Astrocyte of the spinal cord (primary cell): ENCODE results near the gene MTHFD2.

ENCODE experiments used
- DNase-seq: peaks from one replicate; pipeline ENCODE4 v3.0.0; 2011; ENCODE audit warnings: low read depth, low spot score
- H3K4me3 ChIP-seq: 2 replicates; pipeline ENCODE4 v1.5.1; 2011; ENCODE audit warnings: low read depth, mild to moderate bottlenecking, low read length, moderate library complexity
- in situ Hi-C: cut with HindIII; loops from 2 replicates; pipeline ENCODE4 v1.10.0; 2017; ENCODE audit warnings: low sequenced_read_pairs
- TF ChIP-seq, protein P1 (sequence below): IDR thresholded peaks from 2 replicates; pipeline ENCODE4 v1.5.1; 2012; ENCODE audit warnings: low read depth, mild to moderate bottlenecking, low read length, inconsistent platforms

MTHFD2 gene

DNA sequence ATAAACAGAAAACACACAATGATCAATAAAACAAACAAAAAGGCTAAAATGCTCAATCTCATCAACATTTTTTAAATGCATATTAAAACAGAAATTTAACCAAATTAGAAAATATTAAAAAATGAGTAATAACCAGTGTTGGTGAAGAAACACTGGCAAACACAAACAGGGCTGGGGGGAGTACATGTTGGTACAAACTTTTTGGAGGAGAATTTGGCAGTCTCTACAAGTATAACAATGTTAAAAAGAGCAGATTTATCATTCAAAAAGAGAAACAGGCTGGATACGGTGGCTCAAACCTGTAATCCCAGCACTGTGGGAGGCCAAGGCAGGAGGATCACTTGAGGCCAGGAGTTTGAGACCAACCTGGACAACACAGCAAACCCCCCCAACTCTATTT is 33.7 kb upstream of the MTHFD2 start:
- no peak overlapping the region for H3K4me3 ChIP-seq
- in situ Hi-C loops = no loop called here
- no peak for DNase-seq
- TF ChIP-seq, protein P1, sequence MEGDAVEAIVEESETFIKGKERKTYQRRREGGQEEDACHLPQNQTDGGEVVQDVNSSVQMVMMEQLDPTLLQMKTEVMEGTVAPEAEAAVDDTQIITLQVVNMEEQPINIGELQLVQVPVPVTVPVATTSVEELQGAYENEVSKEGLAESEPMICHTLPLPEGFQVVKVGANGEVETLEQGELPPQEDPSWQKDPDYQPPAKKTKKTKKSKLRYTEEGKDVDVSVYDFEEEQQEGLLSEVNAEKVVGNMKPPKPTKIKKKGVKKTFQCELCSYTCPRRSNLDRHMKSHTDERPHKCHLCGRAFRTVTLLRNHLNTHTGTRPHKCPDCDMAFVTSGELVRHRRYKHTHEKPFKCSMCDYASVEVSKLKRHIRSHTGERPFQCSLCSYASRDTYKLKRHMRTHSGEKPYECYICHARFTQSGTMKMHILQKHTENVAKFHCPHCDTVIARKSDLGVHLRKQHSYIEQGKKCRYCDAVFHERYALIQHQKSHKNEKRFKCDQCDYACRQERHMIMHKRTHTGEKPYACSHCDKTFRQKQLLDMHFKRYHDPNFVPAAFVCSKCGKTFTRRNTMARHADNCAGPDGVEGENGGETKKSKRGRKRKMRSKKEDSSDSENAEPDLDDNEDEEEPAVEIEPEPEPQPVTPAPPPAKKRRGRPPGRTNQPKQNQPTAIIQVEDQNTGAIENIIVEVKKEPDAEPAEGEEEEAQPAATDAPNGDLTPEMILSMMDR = no peak

DNA sequence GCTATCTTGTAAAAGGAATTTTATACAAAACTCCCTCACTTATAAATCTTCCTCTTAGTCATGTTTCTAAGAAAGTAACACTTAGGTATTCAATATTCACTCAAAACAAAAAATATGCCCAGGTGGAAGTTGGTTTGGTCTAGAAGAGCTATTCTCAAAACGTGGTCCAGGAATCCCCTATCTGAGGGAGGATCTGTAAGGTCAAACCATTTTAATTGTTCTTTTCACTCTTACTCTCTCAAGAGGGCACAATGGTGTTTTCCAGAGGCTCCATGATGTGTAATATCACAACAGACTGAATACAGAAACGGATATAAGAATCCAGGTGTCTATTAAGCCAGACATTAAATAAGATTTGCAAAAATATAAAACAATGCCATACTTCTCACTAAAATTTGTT is 29.7 kb upstream of the MTHFD2 start:
- in situ Hi-C loops = no loop called here
- H3K4me3 ChIP-seq = no peak overlapping the region
- no peak for DNase-seq
- TF ChIP-seq, protein P1 = no peak

DNA sequence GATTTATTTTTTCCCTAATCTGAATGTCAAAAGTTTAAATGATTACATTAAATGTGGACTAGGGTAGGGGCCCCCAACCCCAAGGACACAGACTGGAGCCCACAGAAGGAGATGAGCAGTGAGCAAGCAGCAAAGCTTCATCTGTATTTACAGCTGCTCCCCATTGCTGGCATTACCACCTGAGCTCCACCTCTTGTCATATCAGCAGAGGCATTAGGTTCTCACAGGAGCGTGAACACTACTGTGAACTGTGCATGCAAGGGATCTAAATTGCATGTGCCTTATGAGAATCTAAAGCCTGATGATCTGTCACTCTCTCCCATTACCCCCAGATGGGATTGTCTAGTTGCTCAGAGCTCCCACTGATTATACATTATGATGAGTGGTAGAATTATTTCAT is 23.5 kb upstream of the MTHFD2 start:
- TF ChIP-seq, protein P1 = no peak
- in situ Hi-C loops = no loop called here
- no peak for DNase-seq
- no peak overlapping the region for H3K4me3 ChIP-seq

DNA sequence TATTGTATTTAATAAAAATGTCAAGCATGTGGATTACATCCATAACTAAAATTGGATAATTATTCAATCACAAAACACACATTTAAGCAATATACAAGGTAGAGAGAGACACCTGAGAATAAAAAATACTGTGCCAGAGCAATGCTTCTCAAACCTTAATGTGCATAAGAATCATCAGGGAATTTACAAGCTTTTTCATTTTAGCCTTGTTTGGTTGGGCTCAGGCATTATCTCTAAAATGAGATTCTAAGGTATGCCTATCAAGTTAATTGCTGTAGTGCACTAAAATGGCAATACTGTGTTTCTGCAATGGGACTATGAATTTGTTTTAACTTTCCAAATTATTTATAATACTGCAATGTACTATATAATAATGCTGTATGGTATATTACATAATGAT is 20.7 kb upstream of the MTHFD2 start:
- no peak for DNase-seq
- H3K4me3 ChIP-seq = peak overlapping the region; percentile 82
- TF ChIP-seq, protein P1 = no peak
- in situ Hi-C loops = no loop called here

DNA sequence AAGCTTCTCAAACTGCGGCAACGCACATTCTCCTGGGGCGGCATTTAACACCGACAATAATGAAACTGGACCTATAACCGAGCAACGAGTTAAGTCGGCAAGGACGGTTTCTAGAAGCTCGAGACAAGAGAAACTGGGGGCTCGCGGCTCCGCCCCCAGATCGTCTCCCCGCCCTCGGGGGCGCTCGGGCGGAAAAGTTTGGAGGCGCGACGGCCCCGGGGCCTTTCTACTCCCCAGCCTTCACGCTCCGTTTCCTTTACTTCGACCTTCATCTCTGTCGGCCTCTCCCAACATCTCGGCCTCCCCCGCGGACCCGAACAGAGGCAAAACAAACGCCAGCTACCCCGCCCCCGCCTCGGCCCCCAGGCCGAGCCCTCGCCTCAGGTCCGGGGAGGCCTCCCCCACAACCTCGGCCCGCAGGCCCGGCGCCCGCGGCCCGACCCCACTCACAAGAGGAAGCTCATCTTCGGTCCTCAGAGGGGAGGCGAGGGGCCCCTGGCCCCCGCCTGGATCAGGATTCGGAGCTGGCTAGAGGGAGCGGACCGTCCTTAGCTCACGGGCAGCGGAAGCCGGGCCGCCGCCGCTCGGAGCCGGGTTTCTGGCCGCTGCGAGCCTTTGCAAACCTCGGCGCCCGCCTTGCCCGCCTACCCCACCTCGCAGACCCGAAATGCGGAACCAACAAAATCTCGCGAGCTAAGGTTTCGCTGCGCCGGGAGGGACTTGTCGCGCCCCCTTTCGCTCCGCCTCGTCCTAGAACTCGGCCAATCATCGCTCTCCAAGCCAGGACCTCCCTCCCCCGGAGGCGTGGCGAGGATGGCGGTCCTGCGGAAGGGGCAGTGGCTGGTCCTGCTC is 20.0 kb upstream of the MTHFD2 start, which contains the start of gene MOB1A:
Gene MOB1A, minus strand, starts transcription at position 669 of the 852 bp plus-strand sequence. Its CDS starts 205 bp downstream, at position 464.
- H3K4me3 ChIP-seq = peak within 1 kb of the TSS; percentile 82
- in situ Hi-C loops = no loop called here
- peak; percentile 98 for DNase-seq
- TF ChIP-seq, protein P1 = no peak

DNA sequence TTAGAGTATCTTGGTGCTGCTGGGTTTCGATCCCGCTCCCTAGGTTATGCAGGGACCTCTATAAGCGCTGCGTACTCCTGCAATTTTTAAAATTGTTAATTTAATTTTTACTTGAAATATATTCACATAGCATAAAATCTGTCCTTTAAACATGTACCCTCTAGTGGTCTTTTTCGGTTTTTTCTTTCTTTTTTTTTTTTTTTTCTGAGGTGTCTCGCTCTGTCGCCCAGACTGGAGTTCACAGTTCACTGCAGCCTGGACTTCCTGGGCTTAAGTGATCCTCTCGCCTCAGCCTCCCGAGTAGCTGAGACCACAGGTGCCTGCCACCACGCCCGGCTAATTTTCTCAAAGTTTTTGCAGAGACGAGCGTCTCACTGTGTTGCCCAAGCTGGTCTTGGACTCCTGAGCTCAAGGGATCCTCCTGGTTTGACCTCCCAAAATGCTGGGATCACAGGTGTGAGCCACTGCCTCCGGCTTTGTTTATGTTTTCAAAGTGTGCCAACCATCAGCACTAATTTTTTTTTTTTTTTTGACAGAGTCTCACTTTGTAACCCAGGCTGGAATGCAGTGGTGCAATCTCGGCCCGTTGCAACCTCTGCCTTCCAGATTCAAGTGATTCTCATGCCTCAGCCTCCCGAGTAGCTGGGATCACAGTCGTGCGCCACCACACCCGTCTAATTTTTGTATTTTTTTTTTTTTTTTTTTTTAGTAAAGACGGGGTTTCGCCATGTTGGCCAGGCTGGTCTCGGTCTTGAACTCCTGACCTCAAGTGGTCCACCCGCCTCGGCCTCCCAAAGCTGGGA is 19.2 kb upstream of the MTHFD2 start:
- TF ChIP-seq, protein P1 = peak; percentile 18
- H3K4me3 ChIP-seq = peak overlapping the region; percentile 82
- in situ Hi-C loops = no loop called here
- no peak for DNase-seq
